HepG2 (cell line): ENCODE results near the gene C1GALT1. TPM values are rescaled to one million over a fixed set of nuclear protein-coding genes. Genes with fewer than 3 reads are reported as not detected.
A peak's percentile ranks its signal among the peaks of the same experiment; 100 is the strongest.

Experiments
- ATAC-seq: fragments of 200-7000 bp; cut with Tn5 transposase; 3 replicates; pipeline ENCODE4 v1.9.1; 2020; ENCODE audit warnings: mild to moderate bottlenecking, moderate library complexity
- BruUV-seq: library from RNA; stranded (reverse); fragments of 400-500 nt; replicated peaks from 2 replicates; lab custom pipeline; 2021; lab: Mats Ljungman, UMichigan
- CTCF ChIA-PET: fragments of 300-600 bp; formaldehyde crosslinking; extraction: SDS; loops from one replicate; lab custom pipeline; 2021; ENCODE audit warnings: low total read pairs, inconsistent platforms, low intra/inter-chr PET ratio; lab: Yijun Ruan, JAX
- POLR2A ChIA-PET: fragments of 350-600 bp; sonication (Branson Sonifier 250); formaldehyde crosslinking; loops from one replicate; lab custom pipeline; 2020; ENCODE audit warnings: antibody characterized with exemption, inconsistent platforms; lab: Yijun Ruan, JAX
- DNase-seq: peaks from one replicate; pipeline ENCODE4 v3.0.0-alpha.2; 2015; ENCODE audit warnings: low spot score
- FAIRE-seq: peaks from 3 replicates; lab custom pipeline; 2011; peaks lifted over from hg19 to GRCh38; lab: Jason Lieb, UNC
- H2AFZ ChIP-seq: one replicate; pipeline ENCODE4 v1.6.1; 2011; ENCODE audit warnings: low read length, inconsistent platforms
- H3K27ac ChIP-seq: fragments of 300-600 bp; 3 replicates; pipeline ENCODE4 v1.8.0; 2011; ENCODE audit warnings: mixed run types, mild to moderate bottlenecking, mixed read lengths, low read length, inconsistent platforms; ENCODE audit not compliant: insufficient read depth; ENCODE audit errors: extremely low read length
- H3K27me3 ChIP-seq, 2 experiments: fragments of 200-600 bp in 1 of 2; 2 replicates in 1 of 2; 3 replicates in 1 of 2; pipeline versions ENCODE4 v1.6.0 to v1.8.0; 2011; ENCODE audit warnings: low read length in 2 of 2, mild to moderate bottlenecking in 2 of 2, moderate library complexity in 2 of 2, inconsistent platforms in 1 of 2; ENCODE audit not compliant: insufficient read depth in 2 of 2, control insufficient read depth in 1 of 2
- H3K36me3 ChIP-seq, 2 experiments: fragments of 200-600 bp in 1 of 2; replicated peaks in 1 of 2; 2 replicates in 1 of 2; 3 replicates in 1 of 2; pipeline versions ENCODE4 v1.5.1 to v1.8.0; 2011; ENCODE audit warnings: low read length in 2 of 2, inconsistent platforms in 1 of 2; ENCODE audit not compliant: insufficient read depth in 2 of 2, control insufficient read depth in 1 of 2
- H3K4me1 ChIP-seq: 2 replicates; pipeline ENCODE4 v1.5.1; 2012; ENCODE audit warnings: low read length, inconsistent platforms; ENCODE audit not compliant: insufficient read depth
- H3K4me2 ChIP-seq: 2 replicates; pipeline ENCODE4 v1.6.0; 2011; ENCODE audit warnings: low read depth, low read length, inconsistent platforms
- H3K4me3 ChIP-seq, 3 experiments: fragments of 200-600 bp in 1 of 3; sonication (generic), shearing (Covaris generic) in 1 of 3; replicated peaks in 1 of 3; 2 replicates each; pipeline ENCODE4 v1.5.1; 2011 to 2016; ENCODE audit warnings: low read length in 3 of 3, inconsistent platforms in 2 of 3, low read depth in 2 of 3, mild to moderate bottlenecking in 2 of 3, control low read depth in 1 of 3, mixed read lengths in 1 of 3; ENCODE audit not compliant: insufficient read depth in 1 of 3
- H3K79me2 ChIP-seq: one replicate; pipeline ENCODE4 v1.6.1; 2011; ENCODE audit warnings: low read length, inconsistent platforms; ENCODE audit not compliant: insufficient read depth
- H3K9ac ChIP-seq: 2 replicates; pipeline ENCODE4 v1.6.0; 2011; ENCODE audit warnings: mild to moderate bottlenecking, low read depth, low read length, inconsistent platforms; ENCODE audit not compliant: insufficient read depth
- H3K9me3 ChIP-seq: 2 replicates; pipeline ENCODE4 v1.5.1; 2012; ENCODE audit warnings: mild to moderate bottlenecking, low read length
- H4K20me1 ChIP-seq: 2 replicates; pipeline ENCODE4 v1.6.0; 2011; ENCODE audit warnings: inconsistent platforms, mild to moderate bottlenecking, low read length, moderate library complexity; ENCODE audit not compliant: insufficient read depth
- ATF3 ChIP-seq: sonication (generic); formaldehyde crosslinking; IDR thresholded peaks from 2 replicates; pipeline ENCODE4 v1.4.0; 2020; ENCODE audit warnings: missing genetic modification reagents
- EED ChIP-seq: sonication (generic); formaldehyde crosslinking; IDR thresholded peaks from 2 replicates; pipeline ENCODE4 v1.5.0; 2020; ENCODE audit warnings: mild to moderate bottlenecking, missing genetic modification reagents
- HNRNPK ChIP-seq: fragments of 200-400 bp; formaldehyde crosslinking; IDR thresholded peaks from 2 replicates; pipeline ENCODE4 v1.6.1; 2018; ENCODE audit warnings: low read length, low read depth, moderate library complexity, mild to moderate bottlenecking; ENCODE audit not compliant: poor library complexity, severe bottlenecking
- ZNF160 ChIP-seq: sonication (generic); formaldehyde crosslinking; IDR thresholded peaks from 2 replicates; pipeline ENCODE4 v1.8.0; 2022; ENCODE audit warnings: mild to moderate bottlenecking, inconsistent platforms, missing genetic modification reagents
- ZNF629 ChIP-seq: sonication (generic); formaldehyde crosslinking; conservative IDR thresholded peaks from 2 replicates; pipeline ENCODE4 v1.5.0; 2020; ENCODE audit warnings: missing genetic modification reagents
- ZNF790 ChIP-seq: sonication (generic); formaldehyde crosslinking; IDR thresholded peaks from 2 replicates; pipeline ENCODE4 v1.8.0; 2022; ENCODE audit warnings: missing genetic modification reagents, mild to moderate bottlenecking, borderline replicate concordance
- WGBS: methylation state at CpG from one replicate; pipeline ENCODE4 v1.1.6; 2017; ENCODE audit warnings: low lambda C conversion rate; 5-methylcytosine and 5-hydroxymethylcytosine counted together
- in situ Hi-C: cut with HindIII; loops from 2 replicates; pipeline ENCODE4 v1.10.0; 2017; ENCODE audit warnings: low pct_unique_long_range_greater_than_20kb; ENCODE audit not compliant: extremely low pct_ligation_motif_present
- intact Hi-C: fragments of 100-400 bp; cut with micrococcal nuclease; formaldehyde crosslinking; loops from one replicate; pipeline ENCODE4 v1.10.0; 2022; ENCODE audit not compliant: unreplicated experiment
- polyA plus RNA-seq, 8 experiments: library from polyadenylated mRNA; depleted of rRNA in 3 of 8; stranded (reverse) in 7 of 8; unstranded in 1 of 8; fragments of >200 nt; fragmentation: Illumina TruSeq in 4 of 8; extraction: Trizol in 4 of 8; gene quantifications; 2 replicates each; pipeline versions ENCODE4 v1.2.1 to v1.2.3, GENCODE V29; 2011 to 2016; ENCODE audit warnings: low read depth in 4 of 8, missing spikeins in 1 of 8, mixed read lengths in 1 of 8; ENCODE audit not compliant: insufficient read depth in 1 of 8
- total RNA-seq, 5 experiments: library from RNA; depleted of rRNA; stranded (reverse); fragments of >200 nt; fragmentation: Illumina TruSeq; extraction: Trizol; gene quantifications; 2 replicates each; pipeline ENCODE4 v1.2.3, GENCODE V29; 2016; ENCODE audit warnings: low read depth in 1 of 5
- TF ChIP-seq, protein P1 (sequence below): sonication (generic); formaldehyde crosslinking; IDR thresholded peaks from 2 replicates; pipeline ENCODE4 v1.9.0; 2021; ENCODE audit warnings: missing genetic modification reagents, borderline replicate concordance

The C1GALT1 gene
- total and polyA plus RNA-seq, 2 of the 13 experiments (the other 11 are each of a cell fraction or from before 2014, with no cell fraction given): 57.1 to 65.9 TPM

DNA sequence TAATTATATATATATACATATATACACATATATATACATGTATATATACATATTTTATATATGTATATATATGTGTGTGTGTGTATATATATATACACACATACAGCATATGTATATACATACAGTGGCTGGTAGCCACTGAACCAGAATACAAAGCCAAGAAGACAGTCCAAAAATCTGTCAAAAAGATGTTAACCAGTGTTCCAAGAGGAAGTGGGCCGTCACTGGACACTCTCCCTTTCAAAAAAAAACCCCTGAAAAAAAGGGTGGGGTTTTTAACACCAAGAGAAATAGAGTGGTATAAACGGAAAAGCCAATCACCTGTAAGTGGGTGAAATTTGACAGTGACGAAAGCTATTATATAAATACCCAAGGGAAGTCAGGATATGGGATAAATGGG, 31.1 kb upstream of the C1GALT1 start (continued):
- TF ChIP-seq ATF3 (CRISPR knock-in tag) (no peak), ZNF629 (CRISPR knock-in tag) (no peak), ZNF790 (CRISPR knock-in tag) (no peak)

DNA sequence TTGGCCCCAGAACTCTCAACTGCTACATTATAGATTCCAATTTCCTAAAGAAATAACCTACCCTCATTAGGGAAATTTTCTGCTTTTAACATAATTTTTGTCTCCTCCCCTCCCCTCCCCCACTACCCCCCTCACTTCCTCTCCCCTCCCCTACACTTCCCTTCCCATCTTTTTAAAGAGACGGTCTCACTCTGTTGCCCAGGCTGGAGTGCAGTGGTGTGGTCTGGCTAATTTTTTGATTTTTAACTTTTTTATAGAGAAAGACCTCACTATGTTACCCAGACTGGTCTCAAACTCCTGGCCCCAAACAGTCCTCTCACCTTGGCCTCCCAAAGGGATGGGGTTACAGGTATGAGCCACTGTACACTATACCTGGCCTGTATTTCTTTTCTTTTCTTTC, 30.5 kb upstream of the C1GALT1 start:
- Histone ChIP-seq H2AFZ (no peak overlapping the region), H3K27ac (no peak overlapping the region), H3K4me3 (no peak overlapping the region), H3K27me3 (no peaks in the 10 kb centered on the region), H3K36me3 (no peaks in the 10 kb centered on the region), H3K9ac (no peak overlapping the region), H3K4me2 (no peak overlapping the region), H3K4me1 (peaks cover 64% of the 10 kb centered on the region), H4K20me1 (no peaks in the 10 kb centered on the region), H3K9me3 (peaks cover 17% of the 10 kb centered on the region), H3K79me2 (no peaks in the 10 kb centered on the region)
- in situ Hi-C loops: no loop called here
- TF ChIP-seq ZNF160 (no peak), HNRNPK (peak; percentile 90)
- 95% methylated on average over 1 of the region's 1 CpG for WGBS
- no TSS peak for BruUV-seq
- CTCF ChIA-PET: no interaction called here
- ATAC-seq: no peak
- POLR2A ChIA-PET: no interaction called here
- DNase-seq: no peak
- FAIRE-seq: no peak
- intact Hi-C loops: no loop called here

DNA sequence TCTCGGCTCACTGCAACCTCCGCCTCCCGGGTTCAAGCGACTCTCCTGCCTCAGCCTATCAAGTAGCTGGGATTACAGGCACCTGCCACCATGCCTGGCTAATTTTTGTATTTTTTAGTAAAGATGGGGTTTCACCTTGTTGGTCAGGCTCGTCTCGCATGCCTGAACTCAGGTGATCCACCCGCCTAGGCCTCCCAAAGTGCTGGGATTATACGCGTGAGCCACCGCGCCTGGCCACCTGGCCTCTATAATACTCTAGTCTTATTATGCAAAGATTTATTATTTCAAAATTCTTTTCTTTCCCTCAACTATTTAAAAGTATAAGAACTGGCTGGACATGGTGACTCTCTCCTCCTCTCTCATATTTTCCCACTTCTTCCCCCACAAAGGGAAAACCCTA, 30.0 kb upstream of the C1GALT1 start:
- no peaks in the 10 kb centered on the region for H4K20me1 ChIP-seq
- no TSS peak for BruUV-seq
- H3K9me3 ChIP-seq: peaks cover 17% of the 10 kb centered on the region
- CTCF ChIA-PET: no interaction called here
- in situ Hi-C loops (no loop called here), intact Hi-C loops (no loop called here)
- no peak for TF ChIP-seq EED (CRISPR knock-in tag)
- TF ChIP-seq, protein P1, sequence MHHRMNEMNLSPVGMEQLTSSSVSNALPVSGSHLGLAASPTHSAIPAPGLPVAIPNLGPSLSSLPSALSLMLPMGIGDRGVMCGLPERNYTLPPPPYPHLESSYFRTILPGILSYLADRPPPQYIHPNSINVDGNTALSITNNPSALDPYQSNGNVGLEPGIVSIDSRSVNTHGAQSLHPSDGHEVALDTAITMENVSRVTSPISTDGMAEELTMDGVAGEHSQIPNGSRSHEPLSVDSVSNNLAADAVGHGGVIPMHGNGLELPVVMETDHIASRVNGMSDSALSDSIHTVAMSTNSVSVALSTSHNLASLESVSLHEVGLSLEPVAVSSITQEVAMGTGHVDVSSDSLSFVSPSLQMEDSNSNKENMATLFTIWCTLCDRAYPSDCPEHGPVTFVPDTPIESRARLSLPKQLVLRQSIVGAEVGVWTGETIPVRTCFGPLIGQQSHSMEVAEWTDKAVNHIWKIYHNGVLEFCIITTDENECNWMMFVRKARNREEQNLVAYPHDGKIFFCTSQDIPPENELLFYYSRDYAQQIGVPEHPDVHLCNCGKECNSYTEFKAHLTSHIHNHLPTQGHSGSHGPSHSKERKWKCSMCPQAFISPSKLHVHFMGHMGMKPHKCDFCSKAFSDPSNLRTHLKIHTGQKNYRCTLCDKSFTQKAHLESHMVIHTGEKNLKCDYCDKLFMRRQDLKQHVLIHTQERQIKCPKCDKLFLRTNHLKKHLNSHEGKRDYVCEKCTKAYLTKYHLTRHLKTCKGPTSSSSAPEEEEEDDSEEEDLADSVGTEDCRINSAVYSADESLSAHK (CRISPR knock-in tag): no peak
- no peak overlapping the region for H3K9ac ChIP-seq
- H3K4me3 ChIP-seq: no peak overlapping the region
- no peak for FAIRE-seq
- no peak for ATAC-seq
- peaks cover 4% of the 10 kb centered on the region for H3K79me2 ChIP-seq
- no peaks in the 10 kb centered on the region for H3K27me3 ChIP-seq
- no peak for DNase-seq
- H3K4me1 ChIP-seq: peaks cover 68% of the 10 kb centered on the region
- no peak overlapping the region for H3K27ac ChIP-seq
- WGBS: 95% methylated on average over 11 of the region's 11 CpGs
- POLR2A ChIA-PET: no interaction called here
- H2AFZ ChIP-seq: no peak overlapping the region
- no peaks in the 10 kb centered on the region for H3K36me3 ChIP-seq
- H3K4me2 ChIP-seq: no peak overlapping the region
